Keratinocyte (primary cell): Measurements from ENCODE around the gene FES.

ENCODE experiments used
- CTCF ChIP-seq, 3 experiments: IDR thresholded peaks in 1 of 3; conservative IDR thresholded peaks in 1 of 3; optimal IDR thresholded peaks in 1 of 3; 2 replicates in 2 of 3; 3 replicates in 1 of 3; pipeline versions ENCODE3 to v1.5.1; 2011; ENCODE audit warnings: low read length in 3 of 3, mild to moderate bottlenecking in 3 of 3, moderate library complexity in 2 of 3, control low read depth in 1 of 3, inconsistent platforms in 1 of 3; ENCODE audit not compliant: insufficient read depth in 2 of 3; ENCODE audit errors: extremely low read depth in 1 of 3
- EZH2 ChIP-seq: IDR thresholded peaks from one replicate; pipeline ENCODE4 v1.6.1; 2012; ENCODE audit warnings: inconsistent platforms, mild to moderate bottlenecking, low read length, moderate library complexity

GRCh38 chr15:90862487-90862886 is 21.8 kb upstream of the FES start:
- no peak for TF ChIP-seq CTCF (optimal IDR thresholded peaks at IDR 0.05 in 1 of 3, IDR thresholded peaks at IDR 0.05 in 1 of 3, conservative IDR thresholded peaks at IDR 0.05 in 1 of 3; ENCODE audit: extremely low read depth in 1 of 3, insufficient read depth in 2 of 3, low read length in 3 of 3)
- no peak for TF ChIP-seq EZH2
